BE2C (cell line): ENCODE results near the gene MARF1.

Experiments used
- DNase-seq: peaks from one replicate; pipeline ENCODE4 v3.0.0-alpha.2; 2020
- H3K27me3 ChIP-seq: fragments of 250-450 bp; sonication (Bioruptor Pico); 2 replicates; pipeline ENCODE4 v1.5.1; 2020; ENCODE audit warnings: mild to moderate bottlenecking
- H3K36me3 ChIP-seq: fragments of 250-450 bp; sonication (Bioruptor Pico); 2 replicates; pipeline ENCODE4 v1.5.1; 2020; ENCODE audit warnings: mild to moderate bottlenecking
- H3K4me1 ChIP-seq: fragments of 250-450 bp; sonication (Bioruptor Pico); 2 replicates; pipeline ENCODE4 v1.5.1; 2020
- H3K4me3 ChIP-seq: 2 replicates; pipeline ENCODE4 v1.5.1; 2011; ENCODE audit warnings: low read depth, low read length
- H3K9me3 ChIP-seq: fragments of 250-450 bp; sonication (Bioruptor Pico); 2 replicates; pipeline ENCODE4 v1.5.1; 2020
- TF ChIP-seq, protein P1 (sequence below): IDR thresholded peaks from 2 replicates; pipeline ENCODE4 v1.5.1; 2012; ENCODE audit warnings: mild to moderate bottlenecking, low read depth, low read length

MARF1 gene

DNA sequence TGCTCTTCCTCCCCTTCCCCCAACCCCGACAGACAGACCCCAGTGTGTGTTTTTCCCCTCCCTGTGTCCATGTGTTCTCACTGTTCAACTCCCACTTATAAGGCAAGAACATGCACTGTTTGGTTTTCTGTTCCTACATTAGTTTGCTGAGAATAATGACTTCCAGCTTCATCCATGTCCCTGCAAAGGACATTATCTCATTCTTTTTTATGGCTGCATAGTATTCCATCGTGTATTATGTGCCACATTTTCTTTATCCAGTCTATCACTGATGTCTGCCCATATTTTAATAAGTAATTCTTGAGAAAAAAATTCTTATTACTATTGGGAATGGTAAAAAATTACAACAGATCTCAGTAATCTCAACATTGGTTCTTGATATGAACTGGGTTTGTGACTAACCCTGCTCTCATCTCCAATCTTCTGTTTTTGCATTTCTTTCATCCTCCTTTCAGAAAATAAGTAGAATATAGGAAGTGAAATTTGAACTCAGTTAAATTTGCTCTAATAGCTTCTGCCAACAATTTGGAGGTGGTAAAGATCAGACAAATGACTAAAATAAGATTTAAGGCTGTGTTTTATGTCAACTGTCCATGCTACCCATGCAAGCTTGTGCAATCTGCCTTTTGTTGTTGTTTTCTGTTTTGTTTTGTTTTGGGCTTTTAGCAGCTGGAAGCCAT is 11.1 kb downstream of the MARF1 start:
- no peaks in the 10 kb centered on the region for H3K9me3 ChIP-seq
- H3K4me1 ChIP-seq, result no peaks in the 10 kb centered on the region
- H3K4me3 ChIP-seq, result no peak overlapping the region
- TF ChIP-seq, protein P1, sequence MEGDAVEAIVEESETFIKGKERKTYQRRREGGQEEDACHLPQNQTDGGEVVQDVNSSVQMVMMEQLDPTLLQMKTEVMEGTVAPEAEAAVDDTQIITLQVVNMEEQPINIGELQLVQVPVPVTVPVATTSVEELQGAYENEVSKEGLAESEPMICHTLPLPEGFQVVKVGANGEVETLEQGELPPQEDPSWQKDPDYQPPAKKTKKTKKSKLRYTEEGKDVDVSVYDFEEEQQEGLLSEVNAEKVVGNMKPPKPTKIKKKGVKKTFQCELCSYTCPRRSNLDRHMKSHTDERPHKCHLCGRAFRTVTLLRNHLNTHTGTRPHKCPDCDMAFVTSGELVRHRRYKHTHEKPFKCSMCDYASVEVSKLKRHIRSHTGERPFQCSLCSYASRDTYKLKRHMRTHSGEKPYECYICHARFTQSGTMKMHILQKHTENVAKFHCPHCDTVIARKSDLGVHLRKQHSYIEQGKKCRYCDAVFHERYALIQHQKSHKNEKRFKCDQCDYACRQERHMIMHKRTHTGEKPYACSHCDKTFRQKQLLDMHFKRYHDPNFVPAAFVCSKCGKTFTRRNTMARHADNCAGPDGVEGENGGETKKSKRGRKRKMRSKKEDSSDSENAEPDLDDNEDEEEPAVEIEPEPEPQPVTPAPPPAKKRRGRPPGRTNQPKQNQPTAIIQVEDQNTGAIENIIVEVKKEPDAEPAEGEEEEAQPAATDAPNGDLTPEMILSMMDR, result no peak
- no peak for DNase-seq
- H3K36me3 ChIP-seq, result peaks cover 32% of the 10 kb centered on the region
- no peaks in the 10 kb centered on the region for H3K27me3 ChIP-seq

DNA sequence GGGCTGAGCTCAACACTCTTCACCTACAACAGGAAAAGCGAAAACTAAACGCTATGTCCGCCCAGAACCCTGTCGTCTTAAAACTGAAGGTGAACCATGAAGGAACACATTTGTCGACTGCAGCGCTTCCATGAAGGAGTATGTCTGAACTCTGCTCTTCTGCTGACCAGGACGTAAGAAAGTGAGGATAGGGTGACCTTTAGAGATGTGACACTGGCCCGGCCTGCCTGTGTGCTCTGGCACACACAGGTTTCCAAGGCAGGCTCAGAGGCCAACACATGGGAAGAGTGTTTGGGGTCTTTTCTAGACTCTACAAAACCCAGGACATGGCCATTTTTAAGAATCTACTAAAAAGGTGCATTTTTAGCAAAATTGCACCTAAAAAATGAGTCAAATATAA is 21.1 kb downstream of the MARF1 start:
- Histone ChIP-seq H3K36me3 (peaks cover 60% of the 10 kb centered on the region), H3K4me3 (no peak overlapping the region), H3K9me3 (no peaks in the 10 kb centered on the region), H3K27me3 (no peaks in the 10 kb centered on the region), H3K4me1 (no peaks in the 10 kb centered on the region)
- TF ChIP-seq, protein P1, result no peak
- no peak for DNase-seq

DNA sequence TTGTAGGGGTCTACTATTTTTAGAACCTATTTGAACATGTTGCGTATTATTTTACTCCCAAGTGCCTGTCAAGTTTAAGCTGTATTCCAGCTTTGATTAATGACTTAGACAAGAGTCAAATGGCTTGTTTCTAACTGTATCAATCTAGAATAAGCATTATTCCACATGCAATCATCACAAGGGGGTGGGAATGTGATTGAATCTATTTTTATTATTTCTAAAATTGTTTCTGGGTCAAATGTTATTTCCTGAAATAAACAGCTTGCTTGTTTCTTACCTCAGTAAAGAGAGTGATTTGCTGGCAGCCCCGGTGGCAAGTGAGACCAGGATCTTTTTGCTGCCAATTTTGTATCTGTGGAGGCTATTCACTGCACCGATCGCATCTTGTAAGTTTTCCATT is 21.5 kb downstream of the MARF1 start:
- H3K4me1 ChIP-seq, result no peaks in the 10 kb centered on the region
- no peak for DNase-seq
- H3K4me3 ChIP-seq, result no peak overlapping the region
- H3K36me3 ChIP-seq, result peaks cover 61% of the 10 kb centered on the region
- H3K9me3 ChIP-seq, result no peaks in the 10 kb centered on the region
- TF ChIP-seq, protein P1, result no peak
- H3K27me3 ChIP-seq, result no peaks in the 10 kb centered on the region

DNA sequence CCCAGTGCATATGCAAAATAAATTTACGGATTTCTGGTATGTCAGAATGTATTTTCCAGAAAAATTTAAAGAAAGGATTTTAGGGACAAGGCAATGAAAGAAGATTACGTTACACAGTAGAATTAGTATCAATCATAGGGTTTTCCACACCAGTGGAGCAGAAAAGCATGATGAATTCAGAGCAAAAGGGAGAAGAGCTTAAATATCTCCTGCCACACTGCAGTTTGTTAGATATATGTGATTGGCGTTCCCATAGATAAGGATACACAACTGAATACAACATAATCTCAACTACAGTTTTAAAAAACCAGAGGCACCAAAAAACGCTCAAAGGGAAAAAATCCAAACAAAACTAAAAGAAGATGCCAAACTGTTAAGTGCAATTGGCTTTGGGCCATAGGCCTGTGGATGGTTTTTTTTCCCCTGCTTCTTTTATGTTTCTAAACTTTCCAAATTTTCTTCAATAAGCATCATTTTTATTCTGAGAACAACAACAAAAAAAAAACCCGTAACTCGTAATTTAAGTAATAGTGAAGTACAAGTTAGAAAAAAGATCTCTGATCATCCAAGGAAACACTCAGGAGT is 22.3 kb downstream of the MARF1 start:
- Histone ChIP-seq H3K36me3 (peaks cover 59% of the 10 kb centered on the region), H3K9me3 (no peaks in the 10 kb centered on the region), H3K4me3 (no peak overlapping the region), H3K27me3 (no peaks in the 10 kb centered on the region), H3K4me1 (no peaks in the 10 kb centered on the region)
- TF ChIP-seq, protein P1, result no peak
- no peak for DNase-seq

DNA sequence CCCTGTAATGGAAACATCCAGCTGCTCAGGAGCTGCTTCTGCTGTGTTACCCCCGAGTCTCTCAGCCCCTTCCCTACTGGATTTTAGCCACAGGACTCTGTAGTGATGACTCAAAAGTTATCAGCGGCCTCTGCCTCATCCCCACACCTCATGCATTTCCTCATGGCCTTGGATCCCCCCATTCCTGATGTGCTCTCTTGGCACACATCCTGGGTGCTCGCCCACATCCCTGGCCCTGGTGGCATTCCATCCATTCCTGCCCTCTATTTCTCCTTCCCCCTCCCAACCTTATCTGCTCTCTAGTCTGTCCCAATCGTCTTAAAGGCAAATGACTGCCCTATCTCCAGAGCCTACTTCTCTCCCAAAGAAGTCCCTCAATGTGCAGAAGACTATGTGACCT is 24.6 kb downstream of the MARF1 start:
- peaks cover 51% of the 10 kb centered on the region for H3K36me3 ChIP-seq
- no peaks in the 10 kb centered on the region for H3K9me3 ChIP-seq
- no peak for DNase-seq
- TF ChIP-seq, protein P1, result no peak
- no peaks in the 10 kb centered on the region for H3K27me3 ChIP-seq
- H3K4me1 ChIP-seq, result no peaks in the 10 kb centered on the region
- H3K4me3 ChIP-seq, result no peak overlapping the region

DNA sequence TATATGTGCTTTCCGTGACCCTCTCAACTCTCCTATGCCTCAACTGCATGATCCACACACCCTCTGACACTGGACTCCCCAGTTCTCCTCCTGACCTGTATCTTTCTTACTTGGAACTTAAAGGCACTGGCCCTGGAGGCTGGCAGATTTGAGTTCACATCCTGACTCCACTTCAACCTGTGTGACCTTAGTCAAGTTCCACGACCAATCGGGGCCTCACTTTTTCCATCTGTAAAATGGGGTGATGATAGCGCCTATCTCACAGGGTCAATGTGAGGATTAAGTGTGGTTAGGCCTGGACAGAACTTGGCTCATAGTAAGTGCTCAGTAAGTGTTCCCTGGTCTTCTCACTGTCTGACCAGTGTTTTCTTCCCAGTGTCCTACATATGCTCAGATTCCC is 25.1 kb downstream of the MARF1 start:
- Histone ChIP-seq H3K36me3 (peaks cover 52% of the 10 kb centered on the region), H3K4me1 (no peaks in the 10 kb centered on the region)

More for the DNA sequence above, 25.1 kb downstream of the MARF1 start:
- TF ChIP-seq, protein P1, result no peak
- no peaks in the 10 kb centered on the region for H3K9me3 ChIP-seq
- DNase-seq, result no peak
- H3K27me3 ChIP-seq, result no peaks in the 10 kb centered on the region
- no peak overlapping the region for H3K4me3 ChIP-seq
